Rectal smooth muscle tissue (tissue), 1 donor: ENCODE results near the gene GPSM1.

Experiments
- H3K27ac ChIP-seq: one replicate; pipeline ENCODE4 v1.7.0; 2013; ENCODE audit warnings: low read depth, low read length, inconsistent platforms
- H3K27me3 ChIP-seq: one replicate; pipeline ENCODE4 v1.7.0; 2013; ENCODE audit warnings: low read length; ENCODE audit not compliant: control insufficient read depth, insufficient read depth
- H3K36me3 ChIP-seq: one replicate; pipeline ENCODE4 v1.7.0; 2013; ENCODE audit warnings: low read length; ENCODE audit not compliant: control insufficient read depth, insufficient read depth
- H3K4me1 ChIP-seq: one replicate; pipeline ENCODE4 v1.7.0; 2013; ENCODE audit warnings: low read length; ENCODE audit not compliant: control insufficient read depth, insufficient read depth
- H3K4me3 ChIP-seq: one replicate; pipeline ENCODE4 v1.7.0; 2013; ENCODE audit warnings: low read length
- H3K9ac ChIP-seq: one replicate; pipeline ENCODE4 v1.7.0; 2013; ENCODE audit warnings: low read length

GPSM1 gene

DNA sequence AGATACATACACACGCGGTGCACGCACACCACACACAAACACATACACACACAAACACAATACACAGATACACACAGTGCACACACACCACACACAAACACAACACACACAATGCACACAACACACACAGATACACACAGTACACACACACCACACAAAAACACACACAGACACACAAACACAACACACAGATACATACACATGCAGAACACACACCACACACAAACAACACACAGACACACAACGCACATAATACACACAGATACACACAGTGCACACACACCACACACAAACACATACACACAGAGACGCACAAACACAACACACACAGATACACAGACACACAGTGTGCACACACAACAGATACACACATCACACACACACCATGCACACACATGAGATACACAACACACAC, 17.5 kb upstream of the GPSM1 start:
- Histone ChIP-seq H3K27me3 (peaks cover 17% of the 10 kb centered on the region), H3K36me3 (no peaks in the 10 kb centered on the region), H3K4me1 (no peaks in the 10 kb centered on the region), H3K27ac (no peak overlapping the region), H3K9ac (no peak overlapping the region), H3K4me3 (no peak overlapping the region)

DNA sequence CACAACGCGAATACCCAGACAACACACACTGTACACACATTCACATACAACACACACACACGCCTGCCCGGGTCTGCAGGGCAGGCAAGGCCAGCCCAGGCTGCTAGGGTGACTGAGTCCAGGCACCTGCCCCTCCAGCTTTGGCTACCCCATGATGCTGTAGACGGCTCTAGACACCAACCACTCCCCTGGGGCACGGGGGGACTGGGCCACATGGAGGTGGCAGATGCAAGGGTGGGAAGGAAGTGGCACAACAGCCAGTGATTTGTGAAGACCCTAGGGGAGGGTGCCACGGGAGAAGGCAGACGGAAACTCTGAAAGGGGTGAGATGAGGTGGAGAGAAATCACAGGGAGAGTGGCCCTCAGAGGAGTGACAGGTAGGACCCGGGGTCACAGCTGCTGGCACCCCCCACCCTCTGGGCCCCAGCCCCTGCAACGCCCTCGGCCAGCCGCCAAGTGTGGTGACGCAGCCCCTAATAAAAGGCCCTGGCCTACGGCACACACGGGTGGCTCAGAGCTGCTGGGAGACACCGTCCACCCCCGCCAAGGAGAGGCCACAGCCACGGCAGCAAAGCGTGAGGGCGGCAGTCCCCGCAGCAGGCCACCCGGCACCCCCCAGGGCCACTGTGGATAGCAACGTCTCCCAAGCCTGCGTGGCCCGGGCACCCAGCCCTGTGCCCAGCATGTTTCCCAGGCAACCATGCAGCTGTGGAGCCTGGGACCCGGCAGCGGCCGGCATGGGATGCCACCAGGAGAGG, 16.9 kb upstream of the GPSM1 start:
- no peaks in the 10 kb centered on the region for H3K36me3 ChIP-seq
- no peak overlapping the region for H3K9ac ChIP-seq
- H3K27me3 ChIP-seq: peaks cover 17% of the 10 kb centered on the region
- H3K27ac ChIP-seq: no peak overlapping the region
- H3K4me3 ChIP-seq: no peak overlapping the region
- H3K4me1 ChIP-seq: no peaks in the 10 kb centered on the region

GRCh38 chr9:136311051-136312008, 16.0 kb upstream of the GPSM1 start:
- Histone ChIP-seq H3K27me3 (peaks cover 17% of the 10 kb centered on the region), H3K4me1 (no peaks in the 10 kb centered on the region), H3K4me3 (no peak overlapping the region), H3K36me3 (no peaks in the 10 kb centered on the region), H3K27ac (no peak overlapping the region), H3K9ac (no peak overlapping the region)

GRCh38 chr9:136312009-136312375, 15.3 kb upstream of the GPSM1 start:
- no peaks in the 10 kb centered on the region for H3K36me3 ChIP-seq
- H3K27me3 ChIP-seq: peaks cover 13% of the 10 kb centered on the region
- no peaks in the 10 kb centered on the region for H3K4me1 ChIP-seq
- no peak overlapping the region for H3K9ac ChIP-seq
- H3K27ac ChIP-seq: no peak overlapping the region
- H3K4me3 ChIP-seq: no peak overlapping the region

- Histone ChIP-seq H3K4me1 (no peaks in the 10 kb centered on the region), H3K4me3 (no peak overlapping the region), H3K27ac (no peak overlapping the region), H3K9ac (no peak overlapping the region), H3K36me3 (no peaks in the 10 kb centered on the region), H3K27me3 (peaks cover 10% of the 10 kb centered on the region)
Observed at GRCh38 chr9:136312436-136312835, 14.9 kb upstream of the GPSM1 start.

DNA sequence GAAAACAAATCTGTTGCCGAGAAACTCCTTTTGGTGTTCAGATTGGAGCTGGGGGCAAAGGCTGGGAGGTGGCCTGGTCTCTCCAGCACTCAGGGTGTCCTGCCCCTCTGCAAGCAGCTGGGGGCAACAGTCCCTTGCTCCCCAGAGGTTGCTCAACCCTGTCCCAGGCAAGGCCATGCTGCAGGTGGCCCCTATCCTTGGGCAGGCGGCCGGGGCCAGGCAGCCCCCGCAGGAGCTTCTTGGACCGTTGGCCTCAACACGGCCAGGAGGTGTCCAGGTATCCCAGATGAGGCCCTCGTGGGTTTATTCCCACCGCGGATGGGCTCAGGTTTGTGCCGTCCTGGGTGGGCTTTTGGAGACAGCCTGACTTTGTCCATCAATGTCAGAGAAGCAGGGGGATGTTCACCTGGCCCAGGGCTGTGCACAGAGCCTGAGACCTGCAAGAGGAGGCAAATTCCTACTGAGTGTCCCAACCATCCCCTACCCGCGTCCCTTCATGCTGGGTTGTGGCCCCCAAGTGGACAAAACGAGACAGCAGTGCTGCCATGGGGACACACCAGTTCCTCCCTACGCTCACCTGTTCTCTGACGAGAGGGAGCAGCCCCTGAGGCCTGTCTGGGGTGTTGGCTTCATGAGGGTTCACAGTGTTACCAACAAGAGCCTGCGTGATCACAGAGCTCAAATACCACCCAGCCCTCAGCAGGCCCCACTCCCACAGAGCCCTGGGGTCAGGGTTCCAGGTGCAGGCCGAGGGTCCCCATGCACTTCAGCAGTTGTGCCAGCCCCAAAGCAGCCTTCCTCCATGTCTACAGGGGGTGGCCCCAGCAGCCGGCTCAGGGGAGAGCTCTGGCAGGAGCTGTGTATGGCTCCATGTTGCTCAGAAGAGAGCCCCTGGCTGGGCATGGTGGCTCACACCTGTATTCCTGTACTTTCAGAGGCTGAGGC, 14.0 kb upstream of the GPSM1 start:
- no peak overlapping the region for H3K4me3 ChIP-seq
- H3K4me1 ChIP-seq: no peaks in the 10 kb centered on the region
- peaks cover 10% of the 10 kb centered on the region for H3K27me3 ChIP-seq
- no peaks in the 10 kb centered on the region for H3K36me3 ChIP-seq
- no peak overlapping the region for H3K27ac ChIP-seq
- no peak overlapping the region for H3K9ac ChIP-seq

GRCh38 chr9:136314056-136314416, 13.3 kb upstream of the GPSM1 start:
- H3K36me3 ChIP-seq: no peaks in the 10 kb centered on the region
- no peak overlapping the region for H3K9ac ChIP-seq
- no peak overlapping the region for H3K4me3 ChIP-seq
- peaks cover 10% of the 10 kb centered on the region for H3K27me3 ChIP-seq
- no peaks in the 10 kb centered on the region for H3K4me1 ChIP-seq
- H3K27ac ChIP-seq: no peak overlapping the region

DNA sequence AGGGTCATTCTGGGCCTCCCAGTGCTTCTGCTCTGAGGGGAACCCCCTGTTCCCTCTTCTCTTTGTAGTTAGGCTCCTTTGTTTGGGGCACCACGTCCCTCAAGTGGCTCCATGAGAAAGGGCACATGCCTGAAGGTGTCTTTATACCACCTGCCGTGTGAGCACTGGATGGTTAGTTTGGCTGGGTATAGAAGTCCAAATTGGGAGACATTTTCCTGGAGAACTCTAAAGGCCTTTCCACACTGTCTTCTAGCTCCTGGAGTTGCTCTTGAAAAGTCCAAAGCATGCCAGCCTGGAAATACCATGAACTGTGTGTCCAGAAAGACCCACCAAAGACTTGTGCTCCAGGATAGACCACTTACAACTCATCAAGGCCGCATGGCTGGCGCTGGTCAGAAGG, 12.4 kb upstream of the GPSM1 start:
- Histone ChIP-seq H3K36me3 (no peaks in the 10 kb centered on the region), H3K27ac (no peak overlapping the region), H3K4me1 (no peaks in the 10 kb centered on the region), H3K4me3 (no peak overlapping the region), H3K27me3 (peaks cover 7% of the 10 kb centered on the region), H3K9ac (no peak overlapping the region)

DNA sequence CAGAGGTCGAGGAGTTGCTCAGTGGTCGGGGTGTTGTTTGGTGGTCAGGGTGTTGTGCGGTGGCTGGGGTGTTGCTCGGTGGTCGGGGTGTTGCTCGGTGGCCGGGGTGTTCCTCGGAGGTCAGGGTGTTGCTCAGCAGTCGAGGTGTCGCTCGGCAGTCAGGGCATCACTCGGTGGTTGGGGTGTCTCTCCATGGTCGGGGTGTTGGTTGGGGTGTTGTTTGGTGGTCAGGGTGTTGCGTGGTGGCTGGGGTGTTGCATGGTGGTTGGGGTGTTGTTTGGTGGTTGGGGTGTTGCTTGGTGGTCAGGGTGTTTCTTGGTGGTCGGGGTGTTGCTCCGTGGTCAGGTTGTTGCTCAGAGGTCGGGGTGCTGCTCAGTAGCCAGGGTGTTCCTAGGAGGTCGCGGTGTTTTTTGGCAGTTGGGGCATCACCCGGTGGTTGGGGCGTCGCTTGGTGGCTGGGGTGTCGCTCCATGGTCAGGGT, 11.0 kb upstream of the GPSM1 start:
- Histone ChIP-seq H3K36me3 (no peaks in the 10 kb centered on the region), H3K27ac (no peak overlapping the region), H3K4me1 (no peaks in the 10 kb centered on the region)

GRCh38 chr9:136316896-136317676, 10.3 kb upstream of the GPSM1 start:
- Histone ChIP-seq H3K4me1 (no peaks in the 10 kb centered on the region), H3K27me3 (no peaks in the 10 kb centered on the region), H3K4me3 (no peak overlapping the region), H3K27ac (no peak overlapping the region), H3K9ac (no peak overlapping the region), H3K36me3 (no peaks in the 10 kb centered on the region)

More for the DNA sequence above, 11.0 kb upstream of the GPSM1 start:
- Histone ChIP-seq H3K4me3 (no peak overlapping the region), H3K27me3 (no peaks in the 10 kb centered on the region), H3K9ac (no peak overlapping the region)

GRCh38 chr9:136317695-136318094, 9.6 kb upstream of the GPSM1 start:
- H3K27ac ChIP-seq: no peak overlapping the region
- H3K36me3 ChIP-seq: no peaks in the 10 kb centered on the region
- H3K27me3 ChIP-seq: no peaks in the 10 kb centered on the region
- no peak overlapping the region for H3K9ac ChIP-seq
- H3K4me3 ChIP-seq: no peak overlapping the region
- no peaks in the 10 kb centered on the region for H3K4me1 ChIP-seq
